NCI-H1105 treated with DMSO at 0.1 percent for 48 hours (cell line): Measurements from ENCODE around the gene QSOX1.

Source experiments
- DNase-seq: peaks from one replicate; lab custom pipeline; 2025; lab: John Stamatoyannopoulos, UW

The QSOX1 gene

DNA sequence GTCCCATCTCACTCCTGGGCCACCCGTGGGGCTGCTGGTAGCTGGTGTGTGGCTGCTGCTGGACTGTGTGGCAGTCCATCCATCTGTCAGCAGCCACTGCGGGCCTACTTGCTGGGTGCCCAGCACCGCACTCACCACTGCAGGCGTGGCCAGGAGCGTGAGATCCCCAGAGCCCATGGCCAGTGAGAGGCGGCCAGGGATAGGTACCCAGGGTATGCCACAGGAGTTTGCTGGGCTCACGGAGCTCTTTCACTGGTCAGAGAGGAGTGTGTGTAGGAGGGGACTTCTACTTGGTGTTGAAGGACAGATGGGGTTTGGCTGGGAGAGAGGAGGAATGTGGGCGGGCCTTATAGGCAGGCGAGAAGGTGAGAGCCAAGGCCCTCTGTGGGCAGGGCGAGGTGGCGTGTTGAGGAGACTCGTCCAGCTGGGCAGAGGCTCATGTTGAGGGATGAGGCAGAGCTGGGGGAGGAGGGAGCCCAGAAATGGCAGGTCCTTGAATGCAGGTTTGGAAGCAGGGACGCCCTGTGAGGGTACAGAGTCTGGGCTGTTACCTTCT, 15.0 kb downstream of the QSOX1 start:
- DNase-seq = no peak

GRCh38 chr1:180170546-180171151, 16.0 kb downstream of the QSOX1 start:
- DNase-seq = no peak

DNA sequence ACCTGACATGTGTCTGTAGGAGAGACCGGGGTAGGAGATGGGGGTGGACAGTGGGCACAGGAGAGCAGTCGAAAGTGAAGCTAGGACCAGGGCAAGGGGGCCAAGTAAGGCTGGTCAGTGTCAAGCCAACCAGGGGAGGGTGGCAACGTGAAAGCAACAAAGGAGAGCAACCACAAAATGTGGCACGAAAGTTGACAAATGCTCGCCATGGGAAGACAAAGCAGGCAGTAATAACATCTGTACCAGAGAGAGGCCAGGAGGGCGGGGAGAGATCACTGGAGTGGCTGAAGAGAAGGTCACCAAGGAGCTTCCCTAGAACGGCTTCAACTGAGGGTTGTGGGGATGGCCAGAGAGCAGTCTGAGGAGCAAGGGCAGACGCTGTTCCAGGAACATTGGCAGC, 17.0 kb downstream of the QSOX1 start:
- DNase-seq = no peak

GRCh38 chr1:180173451-180173850, 18.8 kb downstream of the QSOX1 start:
- no peak for DNase-seq

GRCh38 chr1:180173952-180174351, 19.3 kb downstream of the QSOX1 start:
- DNase-seq = no peak

GRCh38 chr1:180175291-180175690, 20.6 kb downstream of the QSOX1 start:
- no peak for DNase-seq

DNA sequence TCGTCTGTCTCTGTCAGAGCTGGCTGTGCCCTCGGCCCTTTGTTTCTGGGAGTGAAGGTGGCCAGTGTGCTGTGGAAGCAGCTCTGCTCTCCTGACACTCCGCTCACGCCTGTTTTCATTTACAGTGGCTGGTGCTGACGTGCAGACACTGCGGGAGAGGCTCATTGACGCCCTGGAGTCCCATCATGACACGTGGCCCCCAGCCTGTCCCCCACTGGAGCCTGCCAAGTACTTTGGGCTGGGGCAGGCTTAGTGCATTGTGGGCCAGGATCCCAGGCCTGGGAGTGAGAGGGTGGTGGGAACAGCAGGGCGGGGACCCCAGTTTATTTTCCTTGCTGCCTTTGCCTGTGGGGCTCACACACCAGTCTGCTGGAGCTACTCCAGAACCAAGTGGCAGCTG, 21.1 kb downstream of the QSOX1 start:
- DNase-seq = no peak

GRCh38 chr1:180176965-180177364, 22.3 kb downstream of the QSOX1 start:
- no peak for DNase-seq

- DNase-seq = no peak
Observed at GRCh38 chr1:180177931-180178330, 23.3 kb downstream of the QSOX1 start.

DNA sequence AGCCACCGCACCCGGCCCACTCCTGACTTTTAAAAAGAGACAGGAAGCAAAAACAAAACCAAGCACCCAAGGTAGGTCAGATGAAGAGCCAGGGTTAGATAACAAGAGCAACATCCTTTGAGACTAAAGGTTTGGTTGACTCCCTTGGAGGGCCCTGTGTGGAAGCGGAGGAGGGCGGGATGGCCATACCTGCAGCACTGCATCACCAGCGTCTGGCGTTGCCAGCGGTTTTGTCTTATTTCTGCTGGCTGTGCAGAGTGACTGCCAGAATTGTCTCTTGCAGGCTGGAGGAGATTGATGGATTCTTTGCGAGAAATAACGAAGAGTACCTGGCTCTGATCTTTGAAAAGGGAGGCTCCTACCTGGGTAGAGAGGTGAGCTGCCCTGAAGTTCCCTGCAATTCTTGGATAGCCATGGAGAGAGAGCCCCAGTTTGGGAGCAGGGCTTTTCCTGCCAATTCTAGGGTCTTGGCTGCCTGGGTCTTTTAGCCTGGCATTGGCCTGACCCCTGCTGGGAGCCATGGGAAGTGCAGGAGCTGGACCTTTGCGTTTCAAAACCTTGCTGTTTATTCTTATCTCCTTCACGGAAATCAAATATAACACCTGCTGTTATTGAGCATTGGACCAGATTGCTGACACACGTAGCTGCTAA, 24.0 kb downstream of the QSOX1 start:
- DNase-seq = peak; percentile 43

DNA sequence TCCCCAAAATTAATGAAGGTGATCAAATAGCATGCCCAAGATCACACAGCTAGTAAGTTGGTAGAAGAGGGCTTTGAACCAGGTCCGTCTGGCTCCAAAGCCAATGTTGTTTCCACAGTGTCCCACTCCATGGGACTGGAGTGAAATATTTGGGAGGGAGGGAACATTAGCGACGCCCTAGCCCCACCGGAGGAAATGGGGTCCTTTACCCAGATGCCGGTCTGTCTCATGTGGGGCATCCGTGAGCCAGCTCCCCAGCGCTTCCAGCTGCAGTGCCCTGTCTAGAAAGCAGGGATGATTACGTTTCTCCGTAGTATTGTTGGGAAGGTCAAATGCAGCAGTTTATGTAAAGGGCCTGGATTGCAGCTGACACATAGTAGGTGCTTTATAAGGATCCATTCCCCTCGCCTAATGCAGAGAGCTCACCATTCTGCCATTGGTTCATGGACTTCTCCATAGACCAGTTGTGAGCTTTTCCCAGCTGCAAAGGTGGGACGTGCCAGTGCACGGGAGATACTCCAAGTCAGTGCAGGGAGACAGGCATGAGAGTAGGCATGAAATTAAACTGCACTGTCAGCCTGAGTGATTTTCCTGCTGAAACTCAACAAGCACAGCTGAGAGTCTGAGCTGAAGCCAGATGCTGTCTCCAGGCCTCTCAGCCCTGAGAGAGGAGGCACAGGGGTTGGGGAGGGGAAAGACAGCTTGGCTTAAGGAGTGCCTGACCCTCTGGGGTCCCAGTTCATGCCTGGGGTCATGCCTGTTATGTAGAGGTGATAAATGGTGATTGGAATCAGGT, 24.7 kb downstream of the QSOX1 start:
- DNase-seq = no peak

DNA sequence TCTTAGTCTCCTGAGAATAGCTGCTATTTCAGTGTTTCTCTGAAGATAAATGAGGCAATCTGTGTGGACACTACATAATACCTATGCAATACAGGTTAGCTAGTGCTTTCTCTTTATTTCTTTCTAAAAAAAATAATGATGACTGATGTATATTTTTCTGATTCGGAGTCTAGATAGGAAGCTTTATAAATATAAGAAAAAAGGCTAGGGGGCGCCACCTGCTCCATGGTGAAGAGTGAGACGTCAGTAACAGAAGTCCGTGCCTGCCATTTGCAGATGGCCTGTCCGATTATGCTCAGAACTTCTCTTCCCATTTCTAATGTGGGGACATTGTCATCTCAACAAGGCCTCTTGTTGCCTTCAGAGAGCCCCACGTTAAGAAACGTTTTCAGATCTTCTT, 26.4 kb downstream of the QSOX1 start:
- DNase-seq = no peak

DNA sequence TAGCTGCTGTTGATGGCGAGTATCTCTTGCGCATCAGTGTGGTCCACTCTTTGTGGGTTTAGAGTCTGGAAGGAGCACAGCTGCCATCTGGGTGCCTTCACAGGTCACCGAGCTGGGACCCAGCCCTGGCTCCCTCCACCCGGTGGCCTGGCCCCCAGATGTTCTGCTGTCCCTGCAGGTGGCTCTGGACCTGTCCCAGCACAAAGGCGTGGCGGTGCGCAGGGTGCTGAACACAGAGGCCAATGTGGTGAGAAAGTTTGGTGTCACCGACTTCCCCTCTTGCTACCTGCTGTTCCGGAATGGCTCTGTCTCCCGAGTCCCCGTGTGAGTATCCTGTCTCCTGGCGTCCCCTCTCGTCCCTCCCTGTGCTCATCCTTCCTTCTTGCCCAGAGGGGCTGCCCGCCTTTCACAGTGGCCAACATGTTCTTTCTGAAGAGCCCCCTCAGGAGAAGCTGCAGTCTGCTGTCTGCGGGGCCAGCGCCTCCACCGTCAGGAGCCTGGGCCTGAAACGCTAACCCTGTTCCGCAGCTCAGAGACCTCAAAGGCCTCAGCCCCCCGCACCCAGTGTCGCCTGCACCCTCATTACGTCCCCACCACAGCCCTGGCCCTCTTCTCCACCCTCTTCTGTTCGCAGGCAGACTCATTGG, 27.4 kb downstream of the QSOX1 start:
- no peak for DNase-seq

GRCh38 chr1:180182643-180183311, 28.1 kb downstream of the QSOX1 start:
- no peak for DNase-seq

DNA sequence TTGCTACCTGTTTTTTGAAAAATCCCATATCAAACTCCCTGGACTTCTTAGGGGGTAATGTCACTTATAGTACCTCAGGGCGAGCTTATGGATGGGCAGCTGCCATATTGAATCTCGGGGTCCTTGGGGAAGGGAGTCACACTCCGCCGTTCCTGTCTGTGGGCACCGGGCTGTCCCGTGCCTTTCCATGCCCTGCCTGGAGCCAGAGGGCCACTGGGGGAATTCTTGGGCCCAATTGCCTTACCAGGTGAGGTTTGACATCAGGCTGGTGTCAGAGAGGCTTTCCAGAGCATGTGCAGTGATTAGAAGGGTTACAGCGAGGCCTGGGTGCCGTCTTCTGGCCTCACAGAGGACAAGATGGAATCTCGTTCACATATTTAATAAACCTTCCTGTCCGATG, 28.8 kb downstream of the QSOX1 start:
- DNase-seq = no peak

DNA sequence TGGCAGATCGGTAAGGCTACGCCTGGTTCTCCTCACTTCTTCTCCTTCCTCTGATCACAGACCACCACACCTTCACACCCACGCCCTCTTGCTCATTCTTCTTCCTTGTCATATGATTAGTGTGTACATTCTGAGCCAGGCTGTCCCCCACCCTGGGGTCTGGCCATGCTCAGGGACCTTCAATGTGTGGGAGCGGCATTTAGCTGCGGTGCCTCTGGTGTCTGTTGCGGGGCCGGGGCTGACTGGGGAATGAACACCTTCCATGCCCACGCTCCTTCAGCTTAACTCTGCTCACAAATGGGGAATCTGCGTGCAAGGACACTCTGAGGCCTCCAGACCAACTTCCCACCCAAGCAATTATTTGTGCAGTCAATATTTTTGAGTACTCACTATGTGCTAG, 29.4 kb downstream of the QSOX1 start:
- no peak for DNase-seq

DNA sequence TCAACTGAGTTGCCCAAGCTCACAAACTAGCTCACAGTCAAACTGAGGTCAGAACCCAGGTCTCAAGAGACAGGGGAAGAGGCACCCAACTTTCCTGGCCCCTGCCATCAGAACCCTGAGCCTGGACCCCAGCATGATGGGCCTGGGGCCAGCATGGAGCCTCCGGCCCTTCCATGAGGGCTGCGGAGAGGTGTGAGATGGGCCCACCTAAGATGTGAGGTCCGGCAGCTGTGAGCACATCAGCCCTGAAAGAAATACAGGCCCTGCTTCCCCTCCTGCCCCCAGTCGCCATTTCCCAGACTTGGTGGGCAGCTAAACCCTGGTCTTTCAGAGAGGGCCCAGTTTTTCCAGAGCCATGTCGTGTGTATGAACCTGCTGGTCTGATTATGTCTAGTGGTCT, 30.6 kb downstream of the QSOX1 start:
- DNase-seq = no peak

GRCh38 chr1:180185971-180186645, 31.4 kb downstream of the QSOX1 start:
- DNase-seq = no peak

DNA sequence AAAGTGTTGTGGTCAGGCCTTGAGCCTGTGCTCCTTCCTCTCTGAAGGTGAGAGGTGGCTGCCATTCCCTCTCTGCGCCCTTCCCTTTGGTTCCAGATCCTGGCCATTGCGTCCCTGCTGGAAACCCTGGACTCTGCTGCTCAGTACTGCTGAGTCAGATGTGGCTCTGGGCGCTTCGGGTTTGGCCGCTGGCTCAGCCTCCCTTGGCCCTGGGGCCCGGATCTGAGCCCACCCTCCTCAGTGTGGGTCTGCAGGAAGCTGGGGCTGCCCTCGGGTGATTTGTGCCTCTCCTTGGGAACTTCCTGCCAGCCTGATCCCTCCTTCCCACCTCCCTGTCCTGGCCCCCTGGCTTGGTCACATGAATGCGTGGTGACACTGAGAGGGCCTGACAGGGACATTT, 32.2 kb downstream of the QSOX1 start:
- DNase-seq = no peak

- no peak for DNase-seq
Observed at GRCh38 chr1:180187626-180188025, 33.0 kb downstream of the QSOX1 start.

DNA sequence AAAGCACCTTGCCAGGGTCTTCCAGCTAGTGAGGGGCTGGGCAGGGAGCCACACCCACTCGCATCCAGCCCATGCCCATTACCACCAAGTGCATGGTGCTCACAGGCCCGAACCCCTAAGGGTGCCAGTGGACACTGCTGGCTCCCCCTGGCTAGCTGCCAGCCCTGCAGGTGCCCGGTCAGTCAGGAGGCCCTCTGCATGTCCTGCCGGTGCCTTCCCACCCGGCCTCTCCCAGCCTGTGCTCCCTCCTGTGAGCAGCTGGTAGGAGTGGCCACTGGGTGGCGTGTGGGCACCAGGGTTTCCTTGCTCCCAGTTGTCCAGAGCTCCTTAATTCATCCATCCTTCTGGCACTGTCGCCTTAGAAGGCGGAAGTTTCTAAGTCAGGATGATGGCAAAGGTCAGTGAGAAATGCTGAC, 33.4 kb downstream of the QSOX1 start:
- DNase-seq = peak; percentile 59
